ENCODE measurements around the gene PCDH1.
A peak's percentile ranks its signal among the peaks of the same experiment; 100 is the strongest.

PCDH1 gene

GRCh38 chr5:141815051-141815795 is 63.0 kb downstream of the PCDH1 start:
- TF ChIP-seq Cebpa-rat (IDR thresholded peaks at IDR 0.05): no peak
- no peak overlapping the region for H3K9ac ChIP-seq
- H3K4me2 ChIP-seq: peak overlapping the region; percentile 62
- H4K20me1 ChIP-seq: no peaks in the 10 kb centered on the region
- no peaks in the 10 kb centered on the region for H3K9me3 ChIP-seq
- peaks cover 17% of the 10 kb centered on the region for H3K4me1 ChIP-seq
- no peaks in the 10 kb centered on the region for H3K27me3 ChIP-seq
- no peaks in the 10 kb centered on the region for H3K36me3 ChIP-seq
- H3K4me3 ChIP-seq: no peak overlapping the region
- H3K27ac ChIP-seq: no peak overlapping the region

GRCh38 chr5:141814064-141814964 is 63.9 kb downstream of the PCDH1 start:
- no peak overlapping the region for H3K27ac ChIP-seq
- no peaks in the 10 kb centered on the region for H3K36me3 ChIP-seq
- H3K4me2 ChIP-seq: peak overlapping the region; percentile 62
- no peaks in the 10 kb centered on the region for H3K27me3 ChIP-seq
- H3K4me3 ChIP-seq: no peak overlapping the region
- TF ChIP-seq Cebpa-rat (IDR thresholded peaks at IDR 0.05): no peak
- H4K20me1 ChIP-seq: no peaks in the 10 kb centered on the region
- H3K9me3 ChIP-seq: no peaks in the 10 kb centered on the region
- H3K4me1 ChIP-seq: peaks cover 17% of the 10 kb centered on the region
- H3K9ac ChIP-seq: no peak overlapping the region

- Histone ChIP-seq H3K4me1 (peaks cover 22% of the 10 kb centered on the region), H3K9me3 (no peaks in the 10 kb centered on the region), H3K27me3 (no peaks in the 10 kb centered on the region), H4K20me1 (no peaks in the 10 kb centered on the region), H3K4me2 (no peak overlapping the region), H3K36me3 (no peaks in the 10 kb centered on the region), H3K4me3 (no peak overlapping the region), H3K27ac (no peak overlapping the region), H3K9ac (no peak overlapping the region)
- TF ChIP-seq Cebpa-rat (IDR thresholded peaks at IDR 0.05): no peak
Measured at GRCh38 chr5:141812512-141812911, 65.7 kb downstream of the PCDH1 start.

GRCh38 chr5:141811287-141812155 is 66.7 kb downstream of the PCDH1 start:
- TF ChIP-seq Cebpa-rat (IDR thresholded peaks at IDR 0.05): no peak
- Histone ChIP-seq H3K4me3 (no peak overlapping the region), H3K36me3 (no peaks in the 10 kb centered on the region), H4K20me1 (no peaks in the 10 kb centered on the region), H3K9ac (no peak overlapping the region), H3K27ac (no peak overlapping the region), H3K4me1 (peaks cover 27% of the 10 kb centered on the region), H3K4me2 (no peak overlapping the region), H3K9me3 (no peaks in the 10 kb centered on the region), H3K27me3 (no peaks in the 10 kb centered on the region)

- Histone ChIP-seq H3K9ac (no peak overlapping the region), H3K4me1 (peaks cover 35% of the 10 kb centered on the region), H3K4me3 (no peak overlapping the region), H4K20me1 (no peaks in the 10 kb centered on the region), H3K4me2 (no peak overlapping the region), H3K36me3 (no peaks in the 10 kb centered on the region), H3K9me3 (no peaks in the 10 kb centered on the region), H3K27ac (no peak overlapping the region), H3K27me3 (0 out of 2 replicates have a peak, but pooled peaks cover 4% of the 10 kb centered on the region)
- no peak for TF ChIP-seq Cebpa-rat (IDR thresholded peaks at IDR 0.05)
Measured at GRCh38 chr5:141810702-141811101, 67.5 kb downstream of the PCDH1 start.

- no peak overlapping the region for H3K9ac ChIP-seq
- 0 out of 2 replicates have a peak, but pooled peaks cover 4% of the 10 kb centered on the region for H3K27me3 ChIP-seq
- H3K4me3 ChIP-seq: no peak overlapping the region
- peaks cover 31% of the 10 kb centered on the region for H3K4me1 ChIP-seq
- no peak overlapping the region for H3K27ac ChIP-seq
- H3K36me3 ChIP-seq: no peaks in the 10 kb centered on the region
- no peak overlapping the region for H3K4me2 ChIP-seq
- no peak for TF ChIP-seq Cebpa-rat (IDR thresholded peaks at IDR 0.05)
- H3K9me3 ChIP-seq: no peaks in the 10 kb centered on the region
- H4K20me1 ChIP-seq: no peaks in the 10 kb centered on the region
Measured at GRCh38 chr5:141809380-141810096, 68.7 kb downstream of the PCDH1 start.

GRCh38 chr5:141808857-141809256 is 69.4 kb downstream of the PCDH1 start:
- H3K9me3 ChIP-seq: no peaks in the 10 kb centered on the region
- TF ChIP-seq Cebpa-rat (IDR thresholded peaks at IDR 0.05): no peak
- 0 out of 2 replicates have a peak, but pooled peaks cover 4% of the 10 kb centered on the region for H3K27me3 ChIP-seq
- peak overlapping the region; percentile 11; the same call in 1 of the 2 replicates for H3K4me2 ChIP-seq
- H4K20me1 ChIP-seq: no peaks in the 10 kb centered on the region
- peaks cover 24% of the 10 kb centered on the region for H3K4me1 ChIP-seq
- no peaks in the 10 kb centered on the region for H3K36me3 ChIP-seq
- H3K27ac ChIP-seq: no peak overlapping the region
- H3K9ac ChIP-seq: no peak overlapping the region
- H3K4me3 ChIP-seq: no peak overlapping the region

- H3K27me3 ChIP-seq: 0 out of 2 replicates have a peak, but pooled peaks cover 4% of the 10 kb centered on the region
- H3K9me3 ChIP-seq: no peaks in the 10 kb centered on the region
- no peak overlapping the region for H3K4me2 ChIP-seq
- no peak overlapping the region for H3K27ac ChIP-seq
- H3K9ac ChIP-seq: no peak overlapping the region
- no peaks in the 10 kb centered on the region for H4K20me1 ChIP-seq
- TF ChIP-seq Cebpa-rat (IDR thresholded peaks at IDR 0.05): no peak
- no peaks in the 10 kb centered on the region for H3K36me3 ChIP-seq
- peaks cover 21% of the 10 kb centered on the region for H3K4me1 ChIP-seq
- H3K4me3 ChIP-seq: no peak overlapping the region
Measured at GRCh38 chr5:141807732-141808131, 70.5 kb downstream of the PCDH1 start.

GRCh38 chr5:141807329-141807728 is 70.9 kb downstream of the PCDH1 start:
- Histone ChIP-seq H3K4me3 (no peak overlapping the region), H3K4me2 (no peak overlapping the region), H3K9me3 (no peaks in the 10 kb centered on the region), H4K20me1 (no peaks in the 10 kb centered on the region), H3K36me3 (no peaks in the 10 kb centered on the region), H3K4me1 (peaks cover 21% of the 10 kb centered on the region), H3K9ac (no peak overlapping the region), H3K27me3 (0 out of 2 replicates have a peak, but pooled peaks cover 4% of the 10 kb centered on the region), H3K27ac (no peak overlapping the region)
- TF ChIP-seq Cebpa-rat (IDR thresholded peaks at IDR 0.05): no peak
